Small intestine (tissue), 7 donors: ENCODE data around the gene UBE2E2. TPM values are rescaled to one million over a fixed set of nuclear protein-coding genes. Genes with fewer than 3 reads are reported as not detected.

Experiments
- DNase-seq, 2 donors: peaks; one replicate each; pipeline versions ENCODE4 v3.0.0 to v3.0.0-alpha.2; 2013
- FAIRE-seq: peaks from 2 replicates; lab custom pipeline; 2012; peaks lifted over from hg19 to GRCh38; lab: Jason Lieb, UNC
- H3K27ac ChIP-seq, 3 donors: one replicate each; pipeline ENCODE4 v1.5.1; 2013; ENCODE audit warnings: low read length in 2 of 3, mild to moderate bottlenecking in 2 of 3, control low read depth in 1 of 3, inconsistent platforms in 1 of 3, low read depth in 1 of 3, moderate library complexity in 1 of 3
- H3K27me3 ChIP-seq, 3 donors: one replicate each; pipeline ENCODE4 v1.6.1; 2013; ENCODE audit warnings: low read length in 3 of 3, inconsistent platforms in 1 of 3; ENCODE audit not compliant: control insufficient read depth in 3 of 3, insufficient read depth in 3 of 3
- H3K36me3 ChIP-seq, 3 donors: one replicate each; pipeline ENCODE4 v1.6.1; 2013; ENCODE audit warnings: low read length in 3 of 3, inconsistent platforms in 1 of 3, low read depth in 1 of 3, mild to moderate bottlenecking in 1 of 3, moderate library complexity in 1 of 3; ENCODE audit not compliant: control insufficient read depth in 3 of 3, insufficient read depth in 2 of 3
- H3K4me1 ChIP-seq, 3 donors: one replicate each; pipeline ENCODE4 v1.6.1; 2013; ENCODE audit warnings: low read length in 2 of 3, inconsistent platforms in 1 of 3, low read depth in 1 of 3, mild to moderate bottlenecking in 1 of 3, moderate library complexity in 1 of 3; ENCODE audit not compliant: control insufficient read depth in 3 of 3, insufficient read depth in 2 of 3
- H3K4me3 ChIP-seq, 3 donors: one replicate each; pipeline ENCODE4 v1.5.1; 2013; ENCODE audit warnings: low read length in 3 of 3, control low read depth in 1 of 3, inconsistent platforms in 1 of 3, low read depth in 1 of 3, mild to moderate bottlenecking in 1 of 3, moderate library complexity in 1 of 3
- H3K9me3 ChIP-seq, 2 donors: one replicate each; pipeline ENCODE4 v1.6.1; 2013; ENCODE audit warnings: low read depth in 1 of 2, low read length in 1 of 2; ENCODE audit not compliant: control insufficient read depth in 2 of 2, insufficient read depth in 1 of 2
- WGBS, 3 donors: extraction: QIAGEN DNeasy Blood & Tissue Kit; methylation state at CpG; one replicate each; pipeline ENCODE4 v1.1.7; 2013; 5-methylcytosine and 5-hydroxymethylcytosine counted together
- polyA plus RNA-seq, 4 donors: library from polyadenylated mRNA; stranded (reverse) in 3 of 4; unstranded in 1 of 4; fragments of 200-250 nt in 3 of 4; fragments of 120-200 nt in 1 of 4; gene quantifications; one replicate each; pipeline versions ENCODE4 v1.2.1 to v1.2.3, GENCODE V29; 2013
- donor health status: healthy with polysubstance abuse.
- donor health status: control.
- donor health status: control.
- donor health status: Bipolar disorder and iron deficiency.
- donor health status: healthy.

Gene UBE2E2
- polyA plus RNA-seq, 4 donors, result 1.1 to 10.2 (median 7.7) TPM

DNA sequence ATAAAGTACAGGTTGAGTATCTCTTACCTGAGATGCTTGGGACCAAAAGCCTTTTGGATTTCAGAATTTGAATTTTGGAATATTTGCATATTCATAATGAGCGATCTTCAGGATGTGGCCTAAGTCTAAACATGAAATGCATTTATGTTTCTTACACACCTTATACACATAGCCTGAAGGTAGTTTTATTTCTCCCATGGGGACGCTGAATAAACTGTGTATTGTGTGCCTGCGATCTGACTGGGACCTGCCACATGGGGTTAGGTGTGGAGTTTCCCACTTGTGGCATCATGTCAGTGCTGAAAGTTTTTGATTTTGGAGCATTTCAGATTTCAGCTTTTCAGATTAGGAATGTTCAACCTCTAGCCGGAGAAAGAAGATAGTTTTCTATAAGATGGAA is 35.5 kb downstream of the UBE2E2 start:
- no peaks in the 10 kb centered on the region for H3K36me3 ChIP-seq
- FAIRE-seq, result no peak
- 93 to 94% (median 93%) methylated on average over 4 of the region's 4 CpGs for WGBS, 3 donors

DNA sequence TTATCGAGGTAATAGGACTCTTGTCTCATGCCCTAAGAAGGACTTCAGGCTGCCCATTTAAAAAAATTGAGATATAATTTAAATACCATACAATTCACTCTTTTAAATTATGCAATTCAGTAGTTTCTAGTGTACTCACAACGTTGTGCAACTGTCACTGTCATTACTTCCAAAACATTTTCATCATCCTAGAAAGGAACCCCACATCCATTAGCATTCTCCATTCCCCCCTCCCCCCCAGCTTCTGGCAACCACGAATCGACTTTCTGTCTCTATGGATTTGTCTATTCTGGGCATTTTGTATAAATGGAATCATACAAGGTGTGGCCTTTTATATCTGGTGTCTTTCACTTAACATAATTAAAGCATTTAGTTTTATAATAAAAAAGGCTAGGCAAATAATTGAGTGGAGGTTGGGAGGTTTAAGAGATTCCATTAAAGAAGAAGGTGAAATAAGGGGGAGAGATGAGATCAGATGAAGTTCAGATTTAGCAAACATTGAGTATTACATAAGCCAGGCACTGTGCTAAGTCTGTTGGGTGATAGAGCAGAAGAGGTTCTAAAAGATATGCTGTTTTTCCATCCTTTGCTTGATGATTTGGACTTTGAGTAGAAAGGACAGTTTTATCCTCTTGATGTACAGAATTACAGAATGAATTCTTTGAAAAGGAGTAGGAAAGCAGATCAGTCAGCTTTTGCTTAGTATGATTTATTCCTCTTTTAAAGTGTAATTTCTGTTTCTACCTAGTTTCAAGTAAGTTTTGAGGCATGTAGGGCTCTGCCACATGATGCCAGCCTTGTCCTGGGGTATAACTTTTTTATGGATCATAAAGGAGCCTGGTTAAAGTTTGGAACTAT is 36.3 kb downstream of the UBE2E2 start:
- no peak for FAIRE-seq
- Histone ChIP-seq H3K36me3 (no peaks in the 10 kb centered on the region), H3K27me3 (no peaks in the 10 kb centered on the region), H3K4me1 (peaks cover 0 to 5% (median 0%) of the 10 kb centered on the region in 3 donors), H3K27ac (no peak overlapping the region), H3K9me3 (no peaks in the 10 kb centered on the region), H3K4me3 (no peak overlapping the region)
- DNase-seq, result no peak
- WGBS, 3 donors, result 65 to 81% (median 75%) methylated on average over 4 of the region's 4 CpGs

More for the DNA sequence above, 35.5 kb downstream of the UBE2E2 start:
- Histone ChIP-seq H3K4me1 (peaks cover 0 to 5% (median 0%) of the 10 kb centered on the region in 3 donors), H3K9me3 (no peaks in the 10 kb centered on the region), H3K27me3 (no peaks in the 10 kb centered on the region), H3K27ac (no peak overlapping the region), H3K4me3 (no peak overlapping the region)
- DNase-seq, result no peak

DNA sequence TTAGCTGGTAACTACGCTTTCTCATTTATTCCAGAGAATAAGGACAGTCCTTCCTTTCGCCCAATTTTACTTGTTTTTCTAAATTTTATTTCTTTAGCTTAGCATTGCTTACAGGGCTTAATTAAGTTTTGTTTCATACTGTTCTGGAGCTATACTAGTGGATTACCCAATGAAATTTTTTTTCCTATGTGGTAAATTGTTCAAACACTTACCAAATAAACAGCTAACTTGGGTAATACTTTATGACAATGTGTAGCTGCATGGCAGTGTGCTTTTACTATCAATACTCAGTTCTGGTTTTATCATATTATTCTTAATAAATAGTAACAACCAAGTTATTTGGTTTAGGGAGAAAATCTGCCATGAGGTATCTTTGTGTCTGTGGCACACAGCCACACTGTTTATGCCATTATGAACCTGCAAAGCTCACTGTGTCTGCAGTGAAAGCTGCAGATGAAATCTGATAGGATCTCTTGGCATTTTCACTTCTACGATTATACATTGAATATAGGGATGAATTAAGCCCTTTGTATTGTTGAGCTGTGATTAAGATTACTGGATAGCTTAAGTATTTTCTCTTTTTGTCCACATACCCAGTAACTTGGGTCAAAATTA is 37.2 kb downstream of the UBE2E2 start:
- H3K27me3 ChIP-seq, result no peaks in the 10 kb centered on the region
- peaks cover 0 to 5% (median 0%) of the 10 kb centered on the region in 3 donors for H3K4me1 ChIP-seq
- no peaks in the 10 kb centered on the region for H3K36me3 ChIP-seq
- no peaks in the 10 kb centered on the region for H3K9me3 ChIP-seq
- no peak for FAIRE-seq
- no peak overlapping the region for H3K4me3 ChIP-seq
- 89 to 90% (median 89%) methylated on average over 3 of the region's 3 CpGs for WGBS, 3 donors
- no peak for DNase-seq
- H3K27ac ChIP-seq, result no peak overlapping the region

GRCh38 chr3:23241256-23241655 is 38.1 kb downstream of the UBE2E2 start:
- Histone ChIP-seq H3K9me3 (no peaks in the 10 kb centered on the region), H3K4me3 (no peak overlapping the region), H3K27ac (no peak overlapping the region), H3K27me3 (no peaks in the 10 kb centered on the region), H3K36me3 (no peaks in the 10 kb centered on the region), H3K4me1 (peaks cover 0 to 5% (median 0%) of the 10 kb centered on the region in 3 donors)
- WGBS, 3 donors, result 94 to 96% (median 95%) methylated on average over 5 of the region's 5 CpGs
- no peak for DNase-seq
- no peak for FAIRE-seq

- Histone ChIP-seq H3K4me3 (no peak overlapping the region), H3K27me3 (no peaks in the 10 kb centered on the region), H3K27ac (no peak overlapping the region), H3K36me3 (no peaks in the 10 kb centered on the region), H3K9me3 (no peaks in the 10 kb centered on the region), H3K4me1 (peaks cover 0 to 5% (median 0%) of the 10 kb centered on the region in 3 donors)
- FAIRE-seq (no peak), DNase-seq (no peak)
- WGBS, 3 donors, result 13 to 72% (median 59%) methylated on average over 2 of the region's 2 CpGs
Measured at GRCh38 chr3:23242106-23242505, 39.0 kb downstream of the UBE2E2 start.

GRCh38 chr3:23244324-23245041 is 41.4 kb downstream of the UBE2E2 start:
- no peak overlapping the region for H3K27ac ChIP-seq
- FAIRE-seq, result no peak
- no peaks in the 10 kb centered on the region for H3K36me3 ChIP-seq
- H3K9me3 ChIP-seq, result no peaks in the 10 kb centered on the region
- H3K4me3 ChIP-seq, result no peak overlapping the region
- 34 to 62% (median 49%) methylated on average over 2 of the region's 2 CpGs for WGBS, 3 donors
- DNase-seq, result no peak
- peaks cover 0 to 5% (median 0%) of the 10 kb centered on the region in 3 donors for H3K4me1 ChIP-seq
- no peaks in the 10 kb centered on the region for H3K27me3 ChIP-seq

GRCh38 chr3:23246651-23247050 is 43.5 kb downstream of the UBE2E2 start:
- no peak for FAIRE-seq
- Histone ChIP-seq H3K27me3 (no peaks in the 10 kb centered on the region), H3K27ac (no peak overlapping the region), H3K4me3 (no peak overlapping the region), H3K9me3 (no peaks in the 10 kb centered on the region), H3K36me3 (no peaks in the 10 kb centered on the region), H3K4me1 (peaks cover 0 to 5% (median 0%) of the 10 kb centered on the region in 3 donors)
- DNase-seq, result no peak
- 72 to 81% (median 79%) methylated on average over 3 of the region's 3 CpGs for WGBS, 3 donors

DNA sequence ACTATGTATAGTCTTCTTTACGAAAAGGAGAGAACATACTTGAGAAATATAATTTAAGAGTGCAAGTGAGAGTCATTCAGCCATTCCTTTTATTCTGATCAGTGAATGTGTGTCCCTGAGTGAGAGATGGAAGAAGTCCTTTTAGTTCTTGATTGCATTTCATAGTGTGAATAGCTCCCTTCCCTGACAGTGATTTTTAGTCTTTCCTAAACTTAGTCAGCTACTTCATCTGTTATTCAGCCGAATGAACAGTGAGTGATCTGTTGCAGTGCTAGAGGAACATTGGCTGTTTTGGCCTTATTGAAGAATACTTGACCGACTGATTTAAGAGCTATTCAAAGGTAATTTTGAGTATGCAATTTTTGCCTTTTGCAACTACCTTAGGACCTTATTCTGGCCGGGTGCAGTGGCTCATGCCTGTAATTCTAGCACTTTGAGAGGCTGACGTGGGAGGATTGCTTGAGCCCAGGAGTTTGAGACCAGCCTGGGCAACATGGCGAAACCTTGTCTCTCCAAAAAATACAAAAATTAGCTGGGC is 45.5 kb downstream of the UBE2E2 start:
- Histone ChIP-seq H3K4me1 (no peaks in the 10 kb centered on the region), H3K9me3 (no peaks in the 10 kb centered on the region), H3K4me3 (no peak overlapping the region), H3K27ac (no peak overlapping the region), H3K27me3 (no peaks in the 10 kb centered on the region), H3K36me3 (no peaks in the 10 kb centered on the region)
- DNase-seq (no peak), FAIRE-seq (no peak)
- 89 to 95% (median 93%) methylated on average over 6 of the region's 6 CpGs for WGBS, 3 donors
